Stimulated activated CD4-positive, alpha-beta T cell treated with anti-CD3 and anti-CD28 coated beads, Interleukin-15, amount 100 ng/mL, for 1 hour (primary cell): Measurements from ENCODE around the gene ARHGEF18.

Source experiments
- DNase-seq, 2 donors: peaks; one replicate each; pipeline ENCODE4 v3.0.0-alpha.2; 2020; ENCODE audit warnings: low read depth in 1 of 2, low spot score in 1 of 2

The ARHGEF18 gene

DNA sequence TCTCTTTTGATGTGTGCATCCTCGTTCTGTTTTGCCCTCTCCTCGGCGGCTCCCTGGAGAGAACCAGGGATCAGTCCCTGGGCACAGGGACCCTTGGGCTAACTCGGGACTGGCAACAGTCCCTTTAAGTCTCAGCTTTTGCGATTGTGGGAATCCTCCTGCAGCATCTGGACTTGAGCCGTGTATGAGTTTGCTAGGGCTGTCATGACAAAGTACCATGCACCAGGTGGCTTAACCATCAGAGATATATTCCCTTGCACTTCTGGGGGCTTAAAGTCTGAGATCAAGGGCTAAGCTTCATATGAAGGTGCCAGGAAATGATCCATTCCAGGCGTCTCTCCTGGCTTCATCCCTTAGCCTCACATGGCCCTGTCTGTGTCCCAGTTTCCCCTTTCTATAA, 34.5 kb downstream of the ARHGEF18 start:
- DNase-seq = no peak

DNA sequence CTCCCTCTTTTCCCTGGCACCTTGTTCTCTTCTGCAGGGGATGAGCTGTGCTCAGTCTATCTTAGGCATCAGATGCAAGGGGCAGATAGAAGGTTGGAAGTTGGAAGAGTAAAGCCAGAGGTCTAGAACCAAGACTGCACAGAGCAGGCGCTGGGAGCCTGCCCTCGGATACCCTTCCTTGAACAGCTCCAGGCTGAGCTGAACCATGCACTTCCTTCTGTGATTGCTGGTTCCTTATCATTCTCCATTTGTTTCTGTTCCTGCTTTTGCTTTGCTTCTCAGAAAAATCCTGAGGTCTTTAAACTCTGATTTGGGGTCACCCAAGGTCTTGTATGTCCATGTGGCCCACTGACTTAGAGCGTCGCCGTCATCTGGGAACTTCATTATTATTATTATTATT, 36.3 kb downstream of the ARHGEF18 start:
- no peak for DNase-seq

DNA sequence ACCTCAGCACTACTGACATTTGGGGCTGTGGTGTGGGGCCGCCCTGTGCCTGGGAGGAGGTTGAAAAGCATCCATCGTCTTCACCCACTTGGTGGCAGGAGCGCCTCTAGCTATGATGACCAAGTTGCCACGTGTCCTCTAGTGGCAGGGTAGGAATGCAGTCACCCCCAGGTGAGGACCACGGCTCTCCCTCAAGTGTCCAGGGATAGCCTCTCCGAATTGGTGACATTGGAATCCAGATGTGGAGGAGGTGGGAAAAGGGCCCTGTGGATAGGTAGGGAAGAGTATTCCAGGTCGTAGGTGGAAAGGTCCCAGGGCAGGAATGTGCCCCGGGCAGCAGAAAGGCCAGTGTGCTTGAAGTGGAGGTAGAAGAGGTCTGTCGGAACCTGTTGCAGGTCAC, 37.6 kb downstream of the ARHGEF18 start:
- no peak for DNase-seq

DNA sequence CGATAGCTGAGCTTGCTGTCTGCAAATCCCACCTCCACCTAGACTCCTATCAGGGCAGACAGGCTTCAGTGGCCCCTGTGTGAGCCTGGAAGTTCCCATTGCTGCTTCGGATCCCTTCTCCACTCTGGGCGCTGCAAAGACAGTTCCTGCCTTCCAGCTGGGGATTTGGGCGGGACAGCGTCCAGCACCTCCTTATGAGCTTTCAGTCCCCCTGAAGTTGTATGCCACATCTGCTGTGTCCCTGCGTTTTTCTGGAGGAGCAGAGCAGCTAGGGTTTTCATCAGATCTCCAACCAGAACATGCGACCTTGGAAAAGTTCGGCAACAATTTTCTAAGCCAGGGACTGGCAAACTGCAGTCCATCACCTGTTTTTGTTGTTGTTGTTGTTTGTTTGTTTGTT, 38.0 kb downstream of the ARHGEF18 start:
- DNase-seq = no peak

DNA sequence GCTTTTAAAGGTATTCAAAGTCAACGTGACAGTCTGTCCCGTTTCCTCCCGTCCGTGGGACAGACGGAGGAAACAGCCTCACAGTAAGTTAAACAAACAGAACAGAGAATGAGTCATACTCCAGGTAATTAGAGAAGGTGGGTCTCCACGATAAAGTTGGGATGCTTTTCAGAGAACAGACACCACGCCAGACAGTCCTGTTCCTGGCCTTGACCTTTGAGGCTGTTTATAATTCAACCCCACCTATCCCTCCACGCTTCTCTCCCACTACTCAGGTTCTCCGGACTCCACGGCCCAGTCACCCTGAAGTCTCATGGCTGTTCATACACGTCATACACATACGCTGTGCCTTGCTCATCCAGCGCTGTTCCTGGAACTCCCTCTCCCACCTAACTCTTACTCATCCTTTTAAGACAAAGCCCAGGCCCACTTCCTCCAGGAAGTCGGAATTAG, 42.5 kb downstream of the ARHGEF18 start:
- no peak for DNase-seq

DNA sequence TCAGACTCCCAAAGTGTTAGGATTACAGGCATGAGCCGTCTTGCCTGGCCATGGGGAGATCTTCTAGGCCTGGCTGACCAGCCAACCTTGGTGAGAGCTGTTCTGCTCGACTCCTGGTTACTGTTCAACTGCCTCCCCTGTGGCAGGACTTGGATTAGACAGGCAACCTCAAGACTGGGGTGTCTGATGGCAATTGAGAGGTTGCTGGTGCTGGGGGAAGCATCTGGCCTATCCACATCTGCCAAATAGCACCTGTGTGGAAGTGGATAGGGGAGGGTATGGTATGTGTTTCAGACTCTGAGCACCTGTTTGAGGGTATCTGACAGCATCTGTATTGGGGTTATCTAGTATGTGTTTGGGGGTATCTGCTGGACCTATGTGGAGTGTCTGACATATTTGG, 44.7 kb downstream of the ARHGEF18 start:
- no peak for DNase-seq

DNA sequence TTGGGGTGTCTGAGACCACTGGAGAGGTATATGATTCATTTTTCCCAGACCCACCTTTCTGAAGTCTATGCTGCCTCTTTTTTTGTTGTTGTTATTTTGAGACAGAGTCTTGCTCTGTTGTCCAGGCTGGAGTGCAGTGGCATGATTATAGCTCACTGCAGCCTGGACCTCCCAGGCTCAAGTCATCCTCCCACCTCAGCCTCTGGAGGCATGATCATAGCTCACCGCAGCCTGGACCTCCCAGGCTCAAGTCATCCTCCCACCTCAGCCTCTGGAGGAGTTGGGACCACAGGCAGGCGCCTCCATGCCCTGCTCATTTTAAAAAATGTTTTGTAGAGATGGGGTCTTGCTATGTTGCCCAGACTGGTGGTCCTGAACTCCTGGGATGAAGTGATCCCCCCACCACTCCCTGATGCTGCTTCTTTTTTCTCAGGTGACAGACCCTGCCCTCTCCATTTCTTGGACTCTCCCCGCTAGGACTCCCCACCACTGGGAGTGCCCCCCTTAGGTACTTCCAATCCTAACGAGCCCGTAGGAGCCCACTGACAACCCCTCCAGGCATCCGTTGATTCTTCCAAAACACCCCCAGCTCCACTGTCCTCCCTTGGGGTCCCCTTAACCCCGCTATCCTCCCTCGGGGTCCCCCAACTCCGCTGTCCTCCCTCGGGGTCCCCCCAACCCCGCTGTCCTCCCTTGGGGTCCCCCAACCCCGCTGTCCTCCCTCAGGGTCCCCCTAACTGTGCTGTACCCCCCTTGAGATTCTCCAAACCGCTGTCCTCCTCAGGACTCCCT, 45.4 kb downstream of the ARHGEF18 start:
- DNase-seq = no peak

DNA sequence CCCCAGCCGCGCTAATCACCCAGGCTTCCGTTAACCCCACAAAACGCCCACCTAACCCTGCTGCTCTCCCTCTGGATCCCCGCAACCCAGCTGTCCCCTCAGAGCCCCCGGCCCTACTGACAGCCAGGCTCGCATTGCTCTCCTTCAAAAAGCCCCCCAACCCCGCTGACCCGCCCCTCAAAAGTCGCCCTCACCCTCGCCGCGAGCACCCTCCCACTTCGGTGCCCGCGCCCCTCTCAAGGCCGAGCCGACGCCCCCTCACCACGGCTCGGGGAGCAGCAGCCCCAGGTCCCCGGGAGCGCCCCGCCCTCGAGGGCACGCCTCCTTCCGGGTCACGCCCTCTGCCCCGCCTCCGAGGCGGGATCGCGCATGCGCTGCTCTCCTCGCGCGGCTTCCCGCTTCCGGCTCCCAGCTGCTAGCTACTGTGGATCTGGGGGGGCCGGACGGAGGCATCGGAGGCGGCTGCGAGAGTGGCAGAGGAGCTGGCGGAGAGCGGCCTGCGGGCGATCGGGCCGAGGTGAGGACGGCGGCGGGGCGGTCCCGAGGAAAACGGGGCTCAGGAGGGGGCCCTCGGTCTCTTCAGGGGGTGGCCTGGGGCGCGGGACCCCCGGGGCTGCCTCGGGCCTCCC, 46.1 kb downstream of the ARHGEF18 start:
- DNase-seq = peak; percentile 87 to 88

DNA sequence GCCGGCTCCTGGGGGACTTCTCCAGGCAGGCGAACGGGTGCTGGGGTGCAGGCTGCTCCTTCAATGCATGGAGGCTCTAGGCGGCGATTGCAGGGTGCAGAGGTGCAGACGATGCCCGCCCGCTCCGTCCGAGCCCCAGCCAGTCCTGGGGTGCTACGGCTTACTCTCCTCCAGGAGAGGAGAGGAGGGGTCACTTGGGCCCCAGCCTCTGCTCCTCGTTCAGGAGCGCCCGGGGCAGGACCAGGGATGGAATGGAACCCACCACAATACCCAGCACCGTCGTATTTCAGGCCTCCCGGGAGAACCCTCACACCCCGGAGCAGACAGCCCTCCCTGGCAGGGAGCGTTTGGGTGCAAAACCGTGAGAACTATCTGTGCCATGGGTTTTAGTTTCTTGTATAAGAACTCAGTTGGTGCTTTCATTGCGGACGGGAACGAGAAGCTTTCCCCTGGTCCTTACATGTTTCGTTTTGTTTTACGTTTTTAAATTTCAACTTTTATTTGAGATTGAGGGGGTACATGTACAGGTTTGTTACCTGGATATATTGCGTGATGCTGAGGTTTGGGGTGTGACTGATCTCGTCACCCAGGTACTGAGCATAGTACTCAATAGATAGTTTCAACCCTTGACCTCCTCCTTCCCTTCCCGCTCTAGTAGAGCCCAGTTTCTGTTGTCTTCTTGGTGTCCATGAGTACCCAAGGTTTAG, 46.8 kb downstream of the ARHGEF18 start:
- no peak for DNase-seq

DNA sequence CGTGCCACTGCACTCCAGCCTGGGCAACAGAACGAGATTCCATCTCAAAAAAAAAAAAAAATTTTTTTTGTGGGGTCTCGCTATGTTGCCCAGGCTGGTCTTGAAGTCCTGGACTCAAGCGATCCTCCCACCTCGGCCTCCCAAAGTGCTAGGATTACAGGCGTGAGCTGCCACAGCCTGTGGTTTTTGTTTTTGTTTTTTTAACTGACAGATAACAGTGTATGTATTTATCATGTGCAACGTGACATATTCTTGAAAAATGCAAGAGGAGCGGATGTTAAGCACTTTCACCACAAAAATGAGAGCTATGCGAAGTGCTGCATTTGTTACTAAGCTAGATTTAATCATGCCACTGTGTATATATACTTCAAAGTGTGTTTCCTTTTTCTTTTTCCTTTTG, 49.0 kb downstream of the ARHGEF18 start:
- no peak for DNase-seq
